ENCODE measurements around the gene SOWAHC.
"Not testable (repeated sequence)": the region's sequence is repeated elsewhere in the genome, so short reads cannot be mapped to it uniquely, and the experiment has no call there.

SOWAHC gene

DNA sequence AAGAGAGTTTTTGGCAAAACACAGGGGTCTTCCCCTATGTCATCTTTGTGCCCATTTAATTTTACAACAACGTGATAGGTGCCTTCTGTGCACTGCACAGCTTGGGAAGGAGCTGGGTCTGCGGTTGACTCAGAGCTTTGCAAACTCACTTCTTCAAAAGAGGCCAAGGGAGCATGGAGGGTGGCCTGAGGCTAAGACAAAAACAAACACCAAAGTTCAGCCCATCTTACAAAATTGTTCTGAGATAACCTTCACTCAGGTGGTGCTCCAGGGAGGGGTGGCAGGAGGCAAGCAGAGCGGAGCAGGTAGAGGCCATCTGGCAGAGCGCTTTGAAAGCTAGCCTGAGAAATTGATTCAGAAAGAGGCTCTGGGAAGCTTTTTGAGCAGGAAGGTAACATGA is 9.8 kb downstream of the SOWAHC start:
- Histone ChIP-seq H3K27ac (ENCODE audit: low read depth, low read length) (no peak overlapping the region), H3K9ac (ENCODE audit: low read length) (no peak overlapping the region), H3K27me3 (ENCODE audit: control insufficient read depth, insufficient read depth, low read length) (no peaks in the 10 kb centered on the region), H3K4me1 (ENCODE audit: control insufficient read depth, insufficient read depth, low read length) (no peaks in the 10 kb centered on the region), H3K4me3 (ENCODE audit: low read length) (no peak overlapping the region), H3K36me3 (ENCODE audit: control insufficient read depth, insufficient read depth, low read length) (no peaks in the 10 kb centered on the region)

DNA sequence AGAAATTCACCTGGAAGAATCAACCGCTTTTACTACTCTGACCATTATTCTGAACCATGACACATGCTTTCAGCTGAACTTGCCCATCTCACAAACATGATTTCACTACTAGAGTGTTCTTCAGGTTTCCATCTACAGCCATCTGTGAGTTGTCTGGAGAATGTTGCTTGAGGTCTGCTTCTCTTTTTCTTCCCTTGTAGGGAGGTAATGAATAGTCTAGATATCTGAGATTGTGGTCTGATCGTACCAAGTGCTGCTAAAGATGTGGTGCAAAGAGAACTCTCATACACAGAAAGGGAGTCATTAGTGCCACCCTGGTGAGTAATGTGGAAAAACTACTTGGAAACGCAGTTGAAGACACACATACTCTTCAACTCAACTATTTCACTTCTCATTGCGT is 10.2 kb downstream of the SOWAHC start:
- Histone ChIP-seq H3K27ac (ENCODE audit: low read depth, low read length) (no peak overlapping the region), H3K4me1 (ENCODE audit: control insufficient read depth, insufficient read depth, low read length) (no peaks in the 10 kb centered on the region), H3K27me3 (ENCODE audit: control insufficient read depth, insufficient read depth, low read length) (no peaks in the 10 kb centered on the region), H3K4me3 (ENCODE audit: low read length) (no peak overlapping the region), H3K9ac (ENCODE audit: low read length) (no peak overlapping the region), H3K36me3 (ENCODE audit: control insufficient read depth, insufficient read depth, low read length) (no peaks in the 10 kb centered on the region)

DNA sequence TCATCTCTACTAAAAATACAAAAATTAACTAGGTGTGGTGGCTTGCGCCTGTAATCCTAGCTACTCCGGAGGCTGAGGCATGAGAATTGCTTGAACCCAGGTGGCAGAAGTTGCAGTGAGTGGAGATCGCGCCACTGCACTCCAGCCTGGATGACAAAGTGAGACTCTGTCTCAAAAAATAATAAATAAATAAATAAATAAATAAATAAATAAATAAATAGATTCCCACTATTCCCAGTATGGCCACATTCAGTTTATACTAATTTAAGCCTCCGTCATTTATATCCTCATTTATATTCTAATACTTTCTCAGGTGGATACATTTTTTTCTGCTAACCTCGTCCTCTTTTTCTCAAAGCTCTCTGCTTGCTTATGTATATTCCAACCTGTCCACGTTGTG is 14.2 kb downstream of the SOWAHC start:
- H3K4me1 ChIP-seq (ENCODE audit: control insufficient read depth, insufficient read depth, low read length); H3K9ac ChIP-seq (ENCODE audit: low read length); H3K4me3 ChIP-seq (ENCODE audit: low read length); H3K27me3 ChIP-seq (ENCODE audit: control insufficient read depth, insufficient read depth, low read length); H3K27ac ChIP-seq (ENCODE audit: low read depth, low read length); H3K36me3 ChIP-seq (ENCODE audit: control insufficient read depth, insufficient read depth, low read length): not testable (repeated sequence)

DNA sequence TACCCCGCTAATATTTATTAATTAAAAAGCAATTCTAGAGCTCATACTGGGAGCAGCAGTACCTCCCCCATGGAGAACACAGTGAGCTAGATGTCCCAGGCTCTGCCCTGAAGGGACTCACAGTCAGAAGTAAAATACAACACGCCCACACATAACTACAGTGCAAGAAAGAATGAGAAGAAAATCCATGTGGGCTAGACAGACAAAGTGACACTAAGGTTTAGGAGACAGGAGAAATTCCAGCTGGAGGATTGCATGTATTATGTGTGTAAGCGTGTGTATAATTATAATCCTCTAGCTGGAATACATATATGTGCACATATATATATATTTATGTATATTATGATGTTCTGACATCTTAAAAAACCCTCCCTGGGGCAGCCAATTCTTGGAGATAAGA is 15.7 kb downstream of the SOWAHC start:
- Histone ChIP-seq H3K4me3 (ENCODE audit: low read length) (no peak overlapping the region), H3K9ac (ENCODE audit: low read length) (no peak overlapping the region), H3K36me3 (ENCODE audit: control insufficient read depth, insufficient read depth, low read length) (no peaks in the 10 kb centered on the region), H3K4me1 (ENCODE audit: control insufficient read depth, insufficient read depth, low read length) (no peaks in the 10 kb centered on the region), H3K27ac (ENCODE audit: low read depth, low read length) (no peak overlapping the region), H3K27me3 (ENCODE audit: control insufficient read depth, insufficient read depth, low read length) (no peaks in the 10 kb centered on the region)

DNA sequence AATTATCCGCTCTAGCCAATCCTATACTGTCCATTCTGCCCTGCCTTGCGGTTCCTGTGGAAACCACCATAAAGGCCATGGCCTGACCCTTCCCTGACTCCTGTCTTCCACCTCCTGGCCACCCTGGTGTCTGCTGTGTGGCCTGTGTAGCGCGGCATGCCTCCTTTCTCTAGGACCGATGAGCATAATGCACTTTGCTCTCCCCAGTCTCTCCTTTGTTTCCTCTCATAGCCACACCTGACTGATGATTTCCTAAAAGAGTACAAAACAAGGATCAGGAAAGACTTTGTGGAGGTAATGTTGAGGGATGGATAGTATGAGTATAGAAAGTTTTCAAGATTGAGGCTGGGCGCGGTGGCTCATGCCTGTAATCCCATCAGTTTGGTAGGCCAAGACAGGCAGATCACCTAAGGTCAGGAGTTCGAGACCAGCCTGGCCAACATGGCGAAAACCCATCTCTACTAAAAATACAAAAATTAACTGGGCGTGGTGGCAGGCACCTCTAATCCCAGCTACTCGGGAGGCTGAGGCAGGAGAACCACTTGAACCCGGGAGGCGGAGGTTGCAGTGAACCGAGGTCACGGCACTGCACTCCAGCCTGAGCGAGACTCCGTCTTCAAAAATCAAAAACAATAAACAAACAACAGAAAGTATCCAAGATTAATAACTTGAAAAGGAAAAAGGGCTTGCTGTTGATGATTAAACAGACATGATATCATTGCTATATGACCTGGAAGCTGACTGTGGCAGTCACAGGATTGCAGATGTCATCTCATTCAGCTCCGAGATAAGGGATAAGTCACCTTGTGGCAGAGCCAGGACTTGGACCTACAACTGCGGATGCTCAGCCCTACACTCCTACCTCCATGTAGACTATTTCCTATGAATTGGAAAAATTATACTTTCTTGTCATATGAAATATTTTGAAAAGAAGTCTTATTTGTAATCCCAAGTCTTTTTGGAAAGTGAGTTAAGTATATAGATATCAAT is 16.6 kb downstream of the SOWAHC start:
- H3K27ac ChIP-seq (ENCODE audit: low read depth, low read length): no peak overlapping the region
- H3K36me3 ChIP-seq (ENCODE audit: control insufficient read depth, insufficient read depth, low read length): no peaks in the 10 kb centered on the region
- no peaks in the 10 kb centered on the region for H3K4me1 ChIP-seq (ENCODE audit: control insufficient read depth, insufficient read depth, low read length)
- no peak overlapping the region for H3K4me3 ChIP-seq (ENCODE audit: low read length)
- H3K9ac ChIP-seq (ENCODE audit: low read length): no peak overlapping the region
- no peaks in the 10 kb centered on the region for H3K27me3 ChIP-seq (ENCODE audit: control insufficient read depth, insufficient read depth, low read length)

DNA sequence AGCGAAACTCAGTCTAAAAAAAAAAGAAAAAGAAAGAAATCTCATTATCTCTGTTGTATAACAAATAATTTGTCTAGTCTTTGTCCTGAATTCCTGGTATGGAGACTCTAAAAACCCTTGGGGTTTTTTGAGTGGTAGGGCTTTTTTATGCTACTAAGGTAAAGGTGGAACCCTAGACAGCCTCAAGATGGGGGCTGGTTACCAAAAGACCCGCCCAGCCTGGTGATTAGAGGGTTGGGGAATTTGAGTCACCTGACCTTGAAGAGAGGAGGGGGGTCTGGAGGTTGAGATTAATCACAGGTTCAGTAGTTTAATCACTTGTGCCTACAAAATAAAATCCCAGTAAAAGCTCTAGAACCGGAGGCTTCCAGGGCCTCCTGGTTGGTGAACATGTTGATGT is 17.6 kb downstream of the SOWAHC start:
- Histone ChIP-seq H3K4me3 (ENCODE audit: low read length) (no peak overlapping the region), H3K27ac (ENCODE audit: low read depth, low read length) (no peak overlapping the region), H3K36me3 (ENCODE audit: control insufficient read depth, insufficient read depth, low read length) (no peaks in the 10 kb centered on the region), H3K27me3 (ENCODE audit: control insufficient read depth, insufficient read depth, low read length) (no peaks in the 10 kb centered on the region), H3K4me1 (ENCODE audit: control insufficient read depth, insufficient read depth, low read length) (no peaks in the 10 kb centered on the region), H3K9ac (ENCODE audit: low read length) (no peak overlapping the region)

DNA sequence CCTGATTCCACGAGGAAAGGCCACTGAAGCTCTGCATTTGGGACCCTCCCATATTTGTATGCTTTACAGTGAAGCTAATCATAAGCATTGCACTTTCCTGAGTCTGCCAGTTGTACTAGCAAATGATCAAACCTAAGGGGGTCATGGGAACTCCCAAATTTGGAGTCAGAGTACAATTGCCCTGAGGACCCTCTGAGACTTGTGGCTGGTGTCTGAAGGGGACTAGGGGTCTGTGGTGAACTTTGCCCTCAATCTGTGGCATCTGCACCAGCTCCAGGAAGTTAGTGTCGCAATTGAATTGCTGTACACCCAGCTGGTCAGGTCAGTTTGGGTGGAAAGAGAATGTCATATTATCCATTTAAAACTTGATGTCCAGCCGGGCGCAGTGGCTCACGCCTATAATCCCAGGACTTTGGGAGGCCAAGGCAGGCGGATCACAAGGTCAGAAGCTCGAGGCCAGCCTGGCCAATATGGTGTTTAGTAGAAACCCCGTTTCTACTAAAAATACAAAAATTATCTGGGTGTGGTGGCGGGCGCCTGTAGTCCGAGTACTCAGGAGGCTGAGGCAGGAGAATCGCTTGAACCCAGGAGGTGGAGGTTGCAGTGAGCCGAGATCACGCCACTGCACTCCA is 18.1 kb downstream of the SOWAHC start:
- no peak overlapping the region for H3K9ac ChIP-seq (ENCODE audit: low read length)
- no peaks in the 10 kb centered on the region for H3K4me1 ChIP-seq (ENCODE audit: control insufficient read depth, insufficient read depth, low read length)
- H3K4me3 ChIP-seq (ENCODE audit: low read length): no peak overlapping the region
- no peaks in the 10 kb centered on the region for H3K27me3 ChIP-seq (ENCODE audit: control insufficient read depth, insufficient read depth, low read length)
- H3K36me3 ChIP-seq (ENCODE audit: control insufficient read depth, insufficient read depth, low read length): no peaks in the 10 kb centered on the region
- H3K27ac ChIP-seq (ENCODE audit: low read depth, low read length): no peak overlapping the region

DNA sequence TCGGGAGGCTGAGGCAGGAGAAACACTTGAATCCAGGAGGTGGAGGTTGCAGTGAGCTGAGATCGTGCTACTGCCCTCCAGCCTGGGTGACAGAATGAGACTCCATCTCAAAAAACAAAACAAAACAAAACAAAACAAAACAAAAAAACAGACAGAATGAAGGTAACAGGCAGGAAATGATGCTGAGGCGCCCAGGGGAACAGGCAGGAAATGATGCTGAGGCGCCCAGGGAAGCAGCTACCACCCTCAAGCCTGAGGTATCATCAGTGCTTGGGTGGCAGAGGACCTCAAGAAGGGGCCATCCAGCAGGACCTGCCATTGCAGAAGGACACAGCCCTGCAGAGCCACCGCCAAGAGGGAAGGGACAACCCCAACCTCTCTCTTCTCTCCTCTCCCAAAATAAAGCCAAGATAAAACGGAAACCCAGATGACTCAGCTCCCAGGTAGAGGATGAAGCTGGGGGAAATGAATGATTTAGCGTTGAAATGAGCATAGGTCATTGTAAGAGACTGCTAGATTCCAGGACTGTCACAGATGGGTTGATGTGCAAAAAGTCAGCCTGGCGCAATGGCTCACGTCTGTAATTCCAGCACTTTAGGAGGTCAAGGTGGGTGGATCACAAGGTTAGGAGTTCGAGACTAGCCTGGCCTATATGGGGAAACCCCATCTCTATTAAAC is 19.3 kb downstream of the SOWAHC start:
- no peaks in the 10 kb centered on the region for H3K36me3 ChIP-seq (ENCODE audit: control insufficient read depth, insufficient read depth, low read length)
- no peak overlapping the region for H3K27ac ChIP-seq (ENCODE audit: low read depth, low read length)
- no peaks in the 10 kb centered on the region for H3K4me1 ChIP-seq (ENCODE audit: control insufficient read depth, insufficient read depth, low read length)
- H3K9ac ChIP-seq (ENCODE audit: low read length): no peak overlapping the region
- H3K4me3 ChIP-seq (ENCODE audit: low read length): no peak overlapping the region
- no peaks in the 10 kb centered on the region for H3K27me3 ChIP-seq (ENCODE audit: control insufficient read depth, insufficient read depth, low read length)

DNA sequence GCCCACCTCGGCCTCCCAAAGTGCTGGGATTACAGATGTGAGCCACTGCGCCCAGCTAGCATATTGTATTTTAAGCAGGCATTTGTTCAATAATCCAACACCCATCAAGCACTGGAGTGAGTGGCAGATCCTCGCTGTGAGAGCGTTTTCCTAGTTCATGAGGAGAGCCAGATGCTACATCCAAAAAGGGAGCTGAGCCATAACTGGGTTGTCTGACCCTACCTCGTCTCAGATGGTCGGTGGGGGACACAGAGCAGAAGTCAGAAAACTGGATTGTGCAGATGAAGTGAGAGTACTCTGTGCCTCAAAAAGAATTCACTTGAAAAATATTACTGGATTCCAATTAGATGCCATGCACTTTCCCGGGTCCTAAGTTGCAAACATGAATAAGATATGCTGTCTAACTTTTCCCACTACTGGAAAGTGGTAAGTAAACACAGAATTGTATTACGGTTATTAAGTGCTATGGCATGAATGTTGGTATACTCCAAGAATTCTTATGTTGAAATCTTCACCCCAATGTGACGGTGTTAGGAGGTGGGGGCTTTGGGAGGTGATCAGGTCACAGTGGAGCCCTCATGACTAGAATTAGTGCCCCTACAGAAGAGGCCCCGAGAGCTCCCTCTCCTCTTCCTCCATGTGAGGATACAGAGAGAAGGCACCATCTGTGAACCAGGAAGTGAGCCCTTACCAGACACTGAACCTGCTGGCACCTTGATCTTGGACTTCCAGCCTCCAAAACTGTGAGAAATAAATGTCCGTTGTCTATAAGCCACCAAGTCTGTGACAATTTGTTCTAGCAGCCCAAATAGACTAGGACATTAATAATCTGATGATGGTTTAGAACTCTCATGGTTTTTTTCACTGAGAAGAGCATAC is 21.5 kb downstream of the SOWAHC start:
- H3K27ac ChIP-seq (ENCODE audit: low read depth, low read length): no peak overlapping the region
- H3K4me1 ChIP-seq (ENCODE audit: control insufficient read depth, insufficient read depth, low read length): no peaks in the 10 kb centered on the region
- H3K9ac ChIP-seq (ENCODE audit: low read length): no peak overlapping the region
- H3K4me3 ChIP-seq (ENCODE audit: low read length): no peak overlapping the region
- H3K36me3 ChIP-seq (ENCODE audit: control insufficient read depth, insufficient read depth, low read length): no peaks in the 10 kb centered on the region
- no peaks in the 10 kb centered on the region for H3K27me3 ChIP-seq (ENCODE audit: control insufficient read depth, insufficient read depth, low read length)

DNA sequence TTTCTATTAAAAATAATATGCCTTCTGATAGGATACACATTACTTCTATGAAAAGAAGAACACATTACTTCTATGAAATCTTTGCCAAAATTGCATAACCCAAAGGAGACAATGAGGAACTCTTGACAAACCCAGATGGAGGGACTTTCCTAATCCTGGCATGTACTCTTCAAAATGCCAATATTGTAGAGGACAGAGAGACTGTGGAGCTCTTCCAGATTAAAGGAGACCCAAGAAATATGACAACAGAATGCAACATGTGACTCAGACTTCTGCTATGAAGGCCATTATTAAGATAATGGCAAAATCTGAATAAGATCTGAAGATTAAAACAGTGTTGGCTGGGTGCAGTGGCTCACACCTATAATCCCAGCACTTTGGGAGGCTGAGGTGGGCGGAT is 22.2 kb downstream of the SOWAHC start:
- Histone ChIP-seq H3K4me3 (ENCODE audit: low read length) (no peak overlapping the region), H3K27me3 (ENCODE audit: control insufficient read depth, insufficient read depth, low read length) (no peaks in the 10 kb centered on the region), H3K4me1 (ENCODE audit: control insufficient read depth, insufficient read depth, low read length) (no peaks in the 10 kb centered on the region), H3K9ac (ENCODE audit: low read length) (no peak overlapping the region), H3K27ac (ENCODE audit: low read depth, low read length) (no peak overlapping the region), H3K36me3 (ENCODE audit: control insufficient read depth, insufficient read depth, low read length) (no peaks in the 10 kb centered on the region)

DNA sequence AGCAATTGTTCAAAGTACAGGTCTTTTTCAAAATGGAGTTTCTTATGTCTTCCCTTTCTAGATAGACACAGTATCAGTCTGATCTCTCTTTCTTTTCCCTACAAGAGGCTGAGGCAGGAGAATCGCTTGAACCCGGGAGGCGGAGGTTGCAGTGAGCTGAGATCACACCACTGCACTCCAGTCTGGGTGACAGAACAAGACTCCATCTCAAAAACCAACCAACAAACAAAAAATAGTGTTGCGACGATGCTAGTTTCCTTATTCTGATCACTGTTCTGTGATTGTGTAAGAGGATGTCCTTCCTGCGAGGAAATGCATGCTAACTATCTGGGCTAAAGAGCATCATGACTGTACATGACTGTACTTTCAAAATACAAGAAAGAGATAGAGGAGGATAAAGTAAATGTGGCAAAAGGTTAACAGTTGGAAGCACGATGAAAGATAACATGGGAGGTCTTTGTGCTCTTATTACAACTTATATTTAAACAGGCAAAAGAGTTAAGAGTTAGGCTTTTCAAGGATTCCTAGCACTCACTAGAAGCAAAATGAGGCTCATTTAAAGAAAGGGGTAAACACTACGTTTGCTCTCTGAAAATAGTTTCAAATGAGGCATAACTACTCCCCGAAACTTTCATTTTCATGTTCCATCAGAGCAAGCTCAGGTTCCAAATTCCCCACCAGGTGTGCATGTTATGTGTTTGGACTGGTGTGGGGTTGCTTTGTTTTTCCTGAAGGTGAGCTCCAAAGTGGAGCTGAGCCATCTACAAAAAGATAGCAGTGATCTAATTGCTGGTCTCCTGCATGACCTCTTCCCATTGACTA is 23.8 kb downstream of the SOWAHC start:
- H3K4me3 ChIP-seq (ENCODE audit: low read length): no peak overlapping the region
- no peak overlapping the region for H3K9ac ChIP-seq (ENCODE audit: low read length)
- no peaks in the 10 kb centered on the region for H3K4me1 ChIP-seq (ENCODE audit: control insufficient read depth, insufficient read depth, low read length)
- H3K36me3 ChIP-seq (ENCODE audit: control insufficient read depth, insufficient read depth, low read length): no peaks in the 10 kb centered on the region
- no peak overlapping the region for H3K27ac ChIP-seq (ENCODE audit: low read depth, low read length)
- H3K27me3 ChIP-seq (ENCODE audit: control insufficient read depth, insufficient read depth, low read length): no peaks in the 10 kb centered on the region

All from rectal smooth muscle tissue (tissue), 1 donor.